K562 (cell line): ENCODE results near the gene MAGI2. TPM values are rescaled to one million over a fixed set of nuclear protein-coding genes. Genes with fewer than 3 reads are reported as not detected.

Experiments
- ATAC-seq: fragments of 200-7000 bp; cut with Tn5 transposase; 3 replicates; pipeline ENCODE4 v1.9.1; 2020; ENCODE audit warnings: moderate library complexity
- BruUV-seq: library from RNA; stranded (reverse); fragments of 400-500 nt; replicated peaks from 2 replicates; lab custom pipeline; 2021; lab: Mats Ljungman, UMichigan
- CTCF ChIA-PET: fragments of 300-600 bp; formaldehyde crosslinking; extraction: SDS; loops from one replicate; lab custom pipeline; 2021; ENCODE audit warnings: low intra/inter-chr PET ratio; lab: Yijun Ruan, JAX
- POLR2A ChIA-PET: fragments of 300-600, 350-650 bp; sonication (Branson Sonifier 250); formaldehyde crosslinking; extraction: SDS; loops from one replicate; lab custom pipeline; 2021; ENCODE audit warnings: antibody characterized with exemption, inconsistent platforms; lab: Yijun Ruan, JAX
- DNase-seq, 4 experiments: peaks; one replicate each; pipeline versions ENCODE4 v3.0.0 to v3.0.0-alpha.2; 2011 to 2018; ENCODE audit warnings: low spot score in 3 of 4, mixed read lengths in 3 of 4; ENCODE audit errors: extremely low read depth in 1 of 4
- FAIRE-seq: peaks from 2 replicates; lab custom pipeline; 2011; peaks lifted over from hg19 to GRCh38; lab: Jason Lieb, UNC
- H2AFZ ChIP-seq: 2 replicates; pipeline ENCODE4 v1.6.0; 2011; ENCODE audit warnings: low read depth, low read length, control low read depth, inconsistent platforms
- H3K27ac ChIP-seq: fragments of 200-600 bp; 3 replicates; pipeline ENCODE4 v1.8.0; 2011; ENCODE audit warnings: low read depth, mild to moderate bottlenecking, control low read depth, inconsistent platforms, low read length, moderate library complexity, mixed read lengths; ENCODE audit errors: extremely low read depth
- H3K27me3 ChIP-seq, 2 experiments: fragments of 300-600 bp in 1 of 2; 2 replicates in 1 of 2; 3 replicates in 1 of 2; pipeline versions ENCODE4 v1.6.0 to v1.8.0; 2011; ENCODE audit warnings: inconsistent platforms in 2 of 2, low read length in 2 of 2, mild to moderate bottlenecking in 1 of 2, mixed read lengths in 1 of 2, moderate library complexity in 1 of 2; ENCODE audit not compliant: control insufficient read depth in 2 of 2, insufficient read depth in 2 of 2
- H3K36me3 ChIP-seq: fragments of 300-600 bp; 3 replicates; pipeline ENCODE4 v1.8.0; 2011; ENCODE audit warnings: mild to moderate bottlenecking, low read length, inconsistent platforms; ENCODE audit not compliant: control insufficient read depth, insufficient read depth
- H3K4me1 ChIP-seq, 2 experiments: fragments of 200-600 bp in 1 of 2; replicated peaks in 1 of 2; 2 replicates in 1 of 2; 3 replicates in 1 of 2; pipeline versions ENCODE4 v1.5.1 to v1.8.0; 2011; ENCODE audit warnings: inconsistent platforms in 2 of 2, low read length in 2 of 2, mild to moderate bottlenecking in 1 of 2, mixed read lengths in 1 of 2, moderate library complexity in 1 of 2; ENCODE audit not compliant: control insufficient read depth in 2 of 2, insufficient read depth in 2 of 2
- H3K4me2 ChIP-seq: 2 replicates; pipeline ENCODE4 v1.6.1; 2011; ENCODE audit warnings: low read length, control low read depth, inconsistent platforms, mixed read lengths; ENCODE audit not compliant: insufficient read depth
- H3K4me3 ChIP-seq: fragments of 200-600 bp; sonication (generic), shearing (Covaris generic); 2 replicates; pipeline ENCODE4 v1.5.1; 2016; ENCODE audit warnings: control low read depth, inconsistent platforms
- H3K79me2 ChIP-seq: fragments of 200-600 bp; 3 replicates; pipeline ENCODE4 v1.8.0; 2011; ENCODE audit warnings: low read length, inconsistent platforms; ENCODE audit not compliant: control insufficient read depth, insufficient read depth
- H3K9ac ChIP-seq, 2 experiments: 2 replicates each; pipeline versions ENCODE4 v1.6.0 to v1.6.1; 2011; ENCODE audit warnings: low read depth in 2 of 2, low read length in 2 of 2, control low read depth in 1 of 2, inconsistent platforms in 1 of 2, mild to moderate bottlenecking in 1 of 2, mixed read lengths in 1 of 2; ENCODE audit not compliant: insufficient read depth in 1 of 2
- H3K9me1 ChIP-seq: one replicate; pipeline ENCODE4 v1.6.0; 2011; ENCODE audit warnings: inconsistent platforms, mild to moderate bottlenecking, low read length, moderate library complexity; ENCODE audit not compliant: control insufficient read depth, insufficient read depth
- H3K9me3 ChIP-seq: replicated peaks from 2 replicates; pipeline ENCODE4 v1.5.1; 2011; ENCODE audit warnings: low read depth, low read length, inconsistent platforms; ENCODE audit not compliant: control insufficient read depth, insufficient read depth
- H4K20me1 ChIP-seq: replicated peaks from 2 replicates; pipeline ENCODE4 v1.6.1; 2011; ENCODE audit warnings: low read length, inconsistent platforms, mixed read lengths; ENCODE audit not compliant: control insufficient read depth, insufficient read depth
- NR3C1 ChIP-seq: sonication (generic); formaldehyde crosslinking; IDR thresholded peaks from 2 replicates; pipeline ENCODE4 v1.8.1; 2022; ENCODE audit warnings: missing genetic modification reagents
- TCF7L2 ChIP-seq: fragments of 150-350 bp; IDR thresholded peaks from 2 replicates; pipeline ENCODE4 v1.6.1; 2016; ENCODE audit warnings: low read depth, mild to moderate bottlenecking, low read length, moderate library complexity
- USF1 ChIP-seq: sonication (generic); formaldehyde crosslinking; IDR thresholded peaks from 2 replicates; pipeline ENCODE4 v1.9.0; 2022; ENCODE audit warnings: mild to moderate bottlenecking, missing genetic modification reagents
- ZBTB17 ChIP-seq: fragments of 450-650 bp; formaldehyde crosslinking; IDR thresholded peaks from 2 replicates; pipeline ENCODE4 v1.4.0; 2020; ENCODE audit warnings: mild to moderate bottlenecking
- ZBTB7A ChIP-seq: IDR thresholded peaks from 2 replicates; pipeline ENCODE4 v1.6.1; 2011; ENCODE audit warnings: low read depth, mild to moderate bottlenecking, low read length, moderate library complexity, borderline replicate concordance; ENCODE audit not compliant: control insufficient read depth
- ZNF274 ChIP-seq: IDR thresholded peaks from 2 replicates; pipeline ENCODE4 v1.6.1; 2011; ENCODE audit warnings: low read depth, mild to moderate bottlenecking, low read length, moderate library complexity, borderline replicate concordance
- ZNF384 ChIP-seq: IDR thresholded peaks from 2 replicates; pipeline ENCODE4 v1.6.1; 2012; ENCODE audit warnings: low read depth, low read length, improper control_type of control experiment
- ZNF584 ChIP-seq: fragments of 200-800 bp; sonication (Bioruptor generic); IDR thresholded peaks from 2 replicates; pipeline ENCODE4 v1.6.1; 2016; ENCODE audit warnings: low read depth, mild to moderate bottlenecking, missing genetic modification characterization, missing compliant biosample characterization
- ZNF75A ChIP-seq: fragments of 450-650 bp; formaldehyde crosslinking; IDR thresholded peaks from 2 replicates; pipeline ENCODE4 v1.4.0; 2020; ENCODE audit warnings: mild to moderate bottlenecking
- ZNF79 ChIP-seq: fragments of 250-450 bp; sonication (Bioruptor Pico); IDR thresholded peaks from 2 replicates; pipeline ENCODE4 v1.4.0; 2020; ENCODE audit warnings: low read depth, mild to moderate bottlenecking, moderate library complexity
- WGBS: fragments of 100-300 bp; shearing (Covaris generic); methylation state at CpG from one replicate; pipeline ENCODE4 v1.1.6; 2016; ENCODE audit warnings: low coverage, mixed read lengths; ENCODE audit not compliant: insufficient coverage; ENCODE audit errors: missing lambda C conversion rate; 5-methylcytosine and 5-hydroxymethylcytosine counted together
- in situ Hi-C: fragments of 300-500 bp; cut with MboI; formaldehyde crosslinking; loops from 4 replicates; pipeline ENCODE4 v1.15.0; 2018; ENCODE audit warnings: inconsistent platforms, mixed read lengths
- intact Hi-C: fragments of 100-400 bp; cut with micrococcal nuclease; formaldehyde crosslinking; loops from 2 replicates; pipeline ENCODE4 v1.14.2; 2022
- polyA plus RNA-seq, 8 experiments: library from polyadenylated mRNA; depleted of rRNA in 4 of 8; stranded (reverse) in 5 of 8; unstranded in 3 of 8; fragments of >200 nt; fragmentation: Nextera tagmentation in 2 of 8; fragmentation: Illumina TruSeq in 1 of 8; extraction: Ambion mirVana in 2 of 8; extraction: Trizol in 1 of 8; gene quantifications; 2 replicates each; pipeline versions ENCODE4 v1.2.1 to v1.2.3, GENCODE V29; 2011 to 2014; ENCODE audit warnings: inconsistent platforms in 1 of 8, missing spikeins in 1 of 8
- total RNA-seq, 7 experiments: library from RNA; depleted of rRNA in 6 of 7; stranded (reverse); fragments of >200 nt in 6 of 7; fragmentation: Illumina TruSeq in 2 of 7; extraction: Trizol in 2 of 7; gene quantifications; 2 replicates each; pipeline versions ENCODE4 v1.2.1 to v1.2.3, GENCODE V29; 2011 to 2021; ENCODE audit warnings: low replicate concordance in 1 of 7

MAGI2 gene
- total and polyA plus RNA-seq, 9 of the 15 experiments (the other 6 are each of a cell fraction or from before 2014, with no cell fraction given) = 0.27 to 1.4 (median 0.70) TPM

- no peak for DNase-seq
- in situ Hi-C loops = no loop called here
- 3% methylated on average over 5 of the region's 5 CpGs for WGBS
- Histone ChIP-seq H3K4me2 (no peak overlapping the region), H3K79me2 (no peaks in the 10 kb centered on the region), H3K4me3 (no peak overlapping the region), H4K20me1 (no peaks in the 10 kb centered on the region), H3K27me3 (no peaks in the 10 kb centered on the region), H3K4me1 (no peaks in the 10 kb centered on the region), H3K9me1 (no peaks in the 10 kb centered on the region), H3K36me3 (no peaks in the 10 kb centered on the region), H3K9ac (no peak overlapping the region), H3K9me3 (no peaks in the 10 kb centered on the region), H2AFZ (no peak overlapping the region), H3K27ac (no peak overlapping the region)
- ATAC-seq = no peak
- no peak for TF ChIP-seq ZBTB7A
- no peak for TF ChIP-seq ZNF75A (CRISPR knock-in tag)
- TF ChIP-seq NR3C1 = no peak
- TF ChIP-seq USF1 (CRISPR knock-in tag) = no peak
- no peak for TF ChIP-seq ZNF384
- no peak for TF ChIP-seq ZNF584
- no peak for TF ChIP-seq ZBTB17
- TF ChIP-seq TCF7L2 = no peak
- no peak for TF ChIP-seq ZNF79 (CRISPR knock-in tag)
- no peak for TF ChIP-seq ZNF274
- CTCF ChIA-PET = no interaction called here
- FAIRE-seq = no peak
- intact Hi-C loops = no loop called here
- BruUV-seq = no TSS peak
- POLR2A ChIA-PET = interaction anchor here (0.6 kb wide), 1 partner anchor 10 kb away, joined by 3 read pairs; no protein-coding TSS in a partner anchor
These were observed 846.4 kb downstream of the MAGI2 start for GRCh38 chr7:78607099-78607498.
